NCI-H226 (cell line): ENCODE data around the gene NACC2.

Experiments used
- DNase-seq: peaks from one replicate; pipeline ENCODE4 v3.0.0-alpha.2; 2015

The NACC2 gene

DNA sequence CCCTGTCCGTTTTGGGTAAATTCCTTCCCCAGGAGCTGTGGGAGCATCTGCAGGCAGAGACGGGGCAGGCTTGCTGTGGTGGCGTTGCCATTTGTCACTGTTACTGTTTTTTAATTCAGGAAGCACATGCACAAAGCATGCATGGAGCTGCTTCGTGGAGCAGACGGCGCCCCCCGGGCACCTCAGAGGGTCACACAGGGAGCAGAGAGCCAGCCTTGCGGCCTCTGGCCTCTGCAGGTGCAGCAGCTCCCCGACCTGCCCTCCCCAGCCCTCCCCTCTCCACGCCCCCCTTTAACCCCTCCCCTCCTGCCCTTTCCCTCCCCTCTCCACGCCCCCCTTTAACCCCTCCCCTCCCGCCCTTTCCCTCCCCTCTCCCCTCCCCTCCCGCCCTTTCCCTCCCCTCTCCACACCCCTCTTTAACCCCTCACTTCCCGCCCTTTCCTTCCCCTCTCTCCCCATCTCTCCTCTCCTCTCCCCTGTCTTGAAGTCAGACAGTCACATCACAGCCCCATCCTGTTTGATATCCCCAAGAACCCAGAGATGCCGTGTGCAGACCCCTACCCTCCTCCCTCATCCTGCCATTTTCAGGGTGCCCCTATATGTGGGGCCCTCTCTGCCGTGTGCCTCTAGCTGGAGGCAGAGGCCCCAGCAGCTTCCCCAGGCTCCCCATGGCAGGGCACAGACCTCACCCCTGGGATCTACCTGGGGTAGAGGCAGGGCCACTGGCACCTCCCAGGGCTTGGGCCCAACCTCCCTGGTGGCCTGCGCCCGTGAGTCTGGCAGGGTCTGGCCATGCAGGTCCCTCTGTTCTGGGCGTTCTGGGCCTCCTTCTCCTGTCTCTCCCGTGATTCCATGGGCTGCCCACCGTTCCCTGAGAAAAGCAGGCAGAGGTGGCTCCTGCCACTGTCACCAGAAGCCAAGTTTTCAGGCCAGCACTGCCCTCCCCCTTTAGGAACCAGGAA, 104.3 kb downstream of the NACC2 start:
- DNase-seq, result no peak

DNA sequence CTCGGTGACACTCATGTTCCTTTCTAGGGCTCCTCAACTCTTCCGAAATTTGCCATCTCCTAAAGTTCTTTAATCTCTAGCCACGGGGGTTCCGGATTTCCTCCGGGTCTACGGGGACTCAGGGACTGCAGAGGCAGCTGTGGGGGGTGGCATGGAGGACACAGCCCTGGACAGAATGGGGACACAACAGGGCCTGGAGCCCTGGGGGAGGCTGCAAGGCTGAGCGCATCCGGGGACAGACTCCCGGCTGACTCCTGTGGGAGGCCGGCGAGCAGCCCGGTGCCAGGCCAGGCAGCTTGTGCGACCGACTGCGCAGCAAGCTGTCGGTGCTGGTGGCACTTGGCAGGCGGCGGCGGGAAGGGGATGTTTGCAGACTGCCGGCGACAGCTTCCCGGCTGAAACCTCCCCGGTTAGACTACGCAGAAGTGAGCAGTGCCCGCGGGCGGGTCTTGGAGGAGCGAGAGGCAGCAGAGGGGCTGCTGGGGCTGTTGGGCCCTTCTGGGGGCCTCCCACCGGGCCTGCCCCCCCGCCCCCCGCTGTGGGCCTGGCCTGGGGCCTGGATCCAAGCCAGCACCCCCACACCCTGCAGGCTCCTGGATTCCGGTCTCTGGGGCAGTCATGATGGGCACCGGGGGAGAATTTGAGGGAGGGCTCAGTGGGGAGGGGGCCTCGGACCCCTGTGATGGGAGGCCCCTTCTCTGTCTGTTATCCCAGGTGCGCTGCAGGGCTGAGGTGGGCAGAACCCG, 105.2 kb downstream of the NACC2 start:
- no peak for DNase-seq

DNA sequence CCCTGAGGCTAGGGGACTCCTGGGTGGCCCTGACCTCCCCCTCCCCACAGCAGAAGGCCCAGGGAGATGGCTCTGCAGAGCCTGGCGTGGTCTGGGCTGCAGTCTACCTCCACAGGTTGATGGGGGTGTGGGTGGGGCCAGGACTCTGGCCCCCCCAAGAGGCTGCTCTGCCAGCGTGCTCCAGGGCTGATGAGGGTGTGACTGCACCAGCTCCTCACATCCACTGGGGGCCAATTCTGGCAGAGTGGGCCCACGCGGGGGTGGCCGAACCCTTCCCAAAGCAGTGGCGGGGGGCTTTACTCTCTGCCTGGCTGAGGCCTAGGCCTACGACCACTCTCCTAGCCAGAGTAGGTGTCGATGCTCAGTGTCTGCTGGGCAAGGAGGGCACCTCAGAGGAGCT, 105.9 kb downstream of the NACC2 start:
- DNase-seq, result no peak

DNA sequence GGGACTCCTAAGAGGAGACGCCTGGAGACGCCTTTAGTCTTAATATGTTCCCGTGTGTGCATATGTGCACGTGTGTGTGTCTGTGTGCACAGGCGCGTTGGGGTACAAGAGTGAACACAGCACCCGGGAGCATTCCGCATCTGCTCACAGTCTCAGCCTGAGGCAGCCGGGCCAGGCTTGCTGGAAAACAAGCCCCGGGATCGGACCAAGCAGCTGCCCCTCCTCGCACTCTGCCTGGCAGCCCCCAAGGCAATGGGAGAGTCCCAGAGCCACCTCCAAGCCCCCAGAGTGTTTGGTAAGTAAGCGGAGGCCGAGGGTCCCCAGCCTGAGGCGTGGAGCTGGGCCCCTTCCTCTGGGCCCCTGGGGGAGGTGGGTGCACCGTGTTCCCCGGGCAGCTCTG, 106.6 kb downstream of the NACC2 start:
- DNase-seq, result no peak

DNA sequence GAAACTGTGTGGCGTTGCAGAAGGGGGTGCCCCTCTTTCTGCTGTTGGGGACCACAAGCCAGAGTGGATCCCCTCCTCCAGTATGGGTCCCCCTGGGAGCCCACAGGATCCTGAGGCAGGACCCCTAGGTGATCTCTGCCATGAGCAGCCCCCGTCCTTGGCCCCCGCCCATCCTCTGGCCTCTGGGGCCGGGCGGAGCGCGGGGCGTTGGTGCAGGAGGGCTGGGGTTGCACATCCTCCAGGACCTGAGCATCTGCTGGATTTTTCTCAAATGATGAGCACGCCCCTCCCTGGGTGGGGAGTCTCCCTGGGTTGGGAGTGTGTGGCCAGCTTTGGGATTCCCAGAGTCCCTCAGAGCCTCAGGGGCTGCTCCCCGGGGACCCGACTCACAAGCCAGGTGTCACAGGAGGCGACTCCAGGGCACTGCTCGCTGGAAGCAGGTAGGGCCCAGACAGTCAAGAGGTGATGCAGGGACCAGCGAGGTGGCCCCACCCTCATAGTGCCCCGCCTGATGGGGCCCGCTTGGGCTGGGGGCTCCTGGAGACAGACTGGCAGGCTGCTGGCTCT, 107.2 kb downstream of the NACC2 start:
- DNase-seq, result no peak

DNA sequence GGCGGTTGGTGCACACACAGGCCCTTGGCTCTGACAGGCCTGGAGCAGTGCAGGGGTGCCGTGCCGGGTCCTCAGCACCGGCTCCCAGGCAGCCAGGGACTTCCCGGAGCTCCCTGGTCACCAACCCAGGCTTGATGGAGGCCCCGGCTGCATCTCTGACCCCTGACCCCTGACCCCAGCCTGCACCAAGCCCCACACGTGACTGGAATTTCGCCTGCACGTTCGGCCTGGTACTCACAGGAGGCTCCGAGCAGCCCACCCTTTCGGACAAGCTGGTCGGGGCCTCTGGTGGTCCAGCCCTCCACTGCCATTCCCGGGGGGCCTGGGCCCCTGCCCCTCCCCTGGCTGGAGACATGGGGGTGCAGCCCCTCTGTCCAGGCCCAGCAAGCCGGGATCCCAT, 108.5 kb downstream of the NACC2 start:
- DNase-seq, result no peak

DNA sequence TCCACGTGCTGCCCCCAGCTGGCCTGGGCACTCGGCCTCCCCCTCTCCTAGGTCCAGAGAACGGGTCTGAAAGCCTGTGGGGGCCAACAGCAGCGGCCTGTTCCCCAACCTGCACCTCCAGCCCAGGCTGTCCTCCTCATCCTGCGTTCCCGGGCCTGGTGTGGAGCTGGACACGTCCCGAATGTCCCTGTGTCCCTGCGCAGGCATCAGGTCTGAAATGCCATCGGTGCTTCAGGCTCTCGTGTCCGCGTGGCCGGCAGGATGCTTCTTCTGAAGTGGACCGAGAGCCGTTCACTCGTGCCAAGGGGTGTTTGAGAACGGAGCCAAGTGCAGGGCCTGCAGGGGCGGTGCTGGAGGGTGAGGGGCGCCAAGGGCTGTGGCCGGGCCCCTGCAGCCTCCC, 109.2 kb downstream of the NACC2 start:
- no peak for DNase-seq

DNA sequence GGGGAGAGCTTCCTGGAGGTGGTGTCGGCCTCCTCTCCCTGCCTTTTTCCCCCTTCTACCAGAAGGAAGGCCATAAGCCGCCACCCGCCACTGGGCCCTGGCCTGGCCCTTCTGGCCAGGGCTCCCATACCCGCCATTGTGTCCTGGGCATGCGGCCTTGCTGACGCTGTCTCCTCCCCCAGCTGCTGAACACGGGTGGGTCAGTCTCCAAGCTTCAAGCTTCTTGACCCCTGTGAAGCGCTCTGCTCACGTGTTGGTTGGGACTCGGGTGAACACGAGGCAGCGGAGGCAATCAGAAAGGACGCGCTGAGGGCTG, 109.7 kb downstream of the NACC2 start:
- DNase-seq, result no peak

DNA sequence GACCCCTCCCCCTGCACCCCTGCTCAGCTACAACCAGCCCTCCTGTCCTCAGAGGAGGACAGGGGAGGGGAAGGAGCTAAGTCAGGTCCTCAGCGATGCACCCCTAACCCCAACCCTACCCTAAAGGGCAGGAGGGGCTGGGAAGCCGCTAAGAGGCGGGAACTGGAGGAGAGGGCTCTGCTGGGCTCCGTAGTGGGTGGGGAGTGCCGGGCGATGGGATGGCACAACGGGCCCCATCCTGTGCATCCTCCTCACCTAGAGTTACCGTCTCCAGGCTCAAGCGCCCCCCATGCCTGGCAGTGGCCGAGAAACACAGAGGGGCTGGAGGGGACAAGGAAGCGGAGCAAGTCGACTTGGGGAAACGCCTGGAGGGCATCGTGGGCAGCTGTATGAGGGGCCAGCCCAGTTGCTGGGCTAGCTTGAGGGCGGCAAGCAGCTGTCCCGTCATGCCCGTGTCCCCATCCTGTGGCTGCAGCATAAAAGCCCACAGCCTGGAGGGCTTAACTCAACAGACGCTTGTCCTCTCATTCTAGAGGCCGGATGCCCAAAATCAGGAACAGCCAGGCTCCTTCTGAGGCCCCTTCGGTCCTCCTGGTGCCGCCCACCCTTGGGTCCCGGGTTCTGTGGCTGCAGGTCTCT, 110.9 kb downstream of the NACC2 start:
- DNase-seq, result no peak

DNA sequence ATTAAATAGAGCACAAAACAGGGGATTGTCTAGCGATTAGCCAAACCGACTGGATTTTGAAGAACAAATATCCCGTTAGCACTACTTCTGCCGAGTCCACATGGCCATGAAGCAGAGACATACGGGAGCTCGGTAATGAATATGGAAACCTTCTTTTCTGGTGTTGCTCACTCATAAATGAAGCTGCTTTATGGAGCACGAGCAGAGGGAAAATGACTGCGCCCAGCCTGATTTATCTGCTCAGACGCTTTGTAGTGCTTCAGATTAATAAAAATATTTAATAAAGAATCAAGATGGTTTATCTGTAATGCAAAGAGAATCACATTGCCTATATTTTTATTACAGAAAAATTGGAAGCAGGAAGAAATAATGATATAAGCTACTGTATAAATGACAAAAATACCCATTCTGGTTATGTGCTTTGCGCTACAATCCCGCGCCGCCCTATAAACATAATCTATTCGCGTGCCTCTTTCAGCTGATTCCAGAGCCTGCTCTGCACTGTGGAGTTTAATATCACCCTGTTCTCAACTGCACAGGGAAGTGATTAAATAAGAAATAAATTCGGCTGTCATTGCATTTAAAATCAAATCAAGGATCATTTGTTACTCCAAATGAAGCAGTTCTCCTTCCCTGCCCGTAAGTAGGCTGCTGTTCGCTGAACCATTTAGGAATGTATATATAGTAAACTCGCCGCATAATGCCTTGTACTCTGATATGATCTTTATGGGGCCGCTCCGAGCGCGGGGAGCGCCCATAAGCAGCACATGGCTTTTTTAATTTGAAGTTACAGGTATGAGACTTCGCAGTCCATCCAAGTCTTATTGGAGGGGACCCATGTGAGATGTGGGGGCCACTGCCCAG, 111.6 kb downstream of the NACC2 start:
- DNase-seq, result no peak

DNA sequence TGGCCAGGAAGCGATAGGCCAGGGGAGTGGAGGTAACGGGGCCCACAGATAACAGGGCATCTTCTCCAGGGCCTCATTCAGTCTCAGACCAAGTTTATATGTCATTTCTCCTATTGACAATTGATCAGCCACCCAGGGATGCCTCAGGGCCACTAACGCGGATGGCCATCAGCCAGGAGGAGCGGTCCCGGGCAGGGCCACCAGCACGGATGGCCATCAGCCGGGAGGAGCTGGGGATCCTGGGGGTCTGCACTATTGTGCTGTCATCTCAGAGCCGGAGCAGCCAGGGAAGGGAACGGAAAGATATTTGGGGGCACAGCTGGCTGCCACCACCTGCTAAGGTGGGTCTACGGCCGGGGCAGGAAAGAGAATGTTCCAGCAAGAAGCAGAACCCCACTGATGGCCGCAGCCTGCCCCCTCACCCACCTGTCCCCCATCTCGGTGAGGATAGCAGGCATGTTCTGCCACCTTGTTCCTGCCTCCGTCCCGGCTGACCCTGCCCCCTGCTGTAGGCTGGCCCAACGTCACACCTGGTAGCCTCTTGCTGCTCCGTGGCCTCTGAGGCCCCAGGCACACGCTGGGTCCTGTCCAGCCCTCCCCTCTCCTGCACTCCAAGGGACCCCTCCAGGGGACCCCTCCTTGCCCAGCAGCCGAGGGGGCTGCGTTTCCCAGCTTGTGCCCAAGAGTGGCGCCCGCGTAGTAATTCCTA, 112.4 kb downstream of the NACC2 start:
- no peak for DNase-seq

DNA sequence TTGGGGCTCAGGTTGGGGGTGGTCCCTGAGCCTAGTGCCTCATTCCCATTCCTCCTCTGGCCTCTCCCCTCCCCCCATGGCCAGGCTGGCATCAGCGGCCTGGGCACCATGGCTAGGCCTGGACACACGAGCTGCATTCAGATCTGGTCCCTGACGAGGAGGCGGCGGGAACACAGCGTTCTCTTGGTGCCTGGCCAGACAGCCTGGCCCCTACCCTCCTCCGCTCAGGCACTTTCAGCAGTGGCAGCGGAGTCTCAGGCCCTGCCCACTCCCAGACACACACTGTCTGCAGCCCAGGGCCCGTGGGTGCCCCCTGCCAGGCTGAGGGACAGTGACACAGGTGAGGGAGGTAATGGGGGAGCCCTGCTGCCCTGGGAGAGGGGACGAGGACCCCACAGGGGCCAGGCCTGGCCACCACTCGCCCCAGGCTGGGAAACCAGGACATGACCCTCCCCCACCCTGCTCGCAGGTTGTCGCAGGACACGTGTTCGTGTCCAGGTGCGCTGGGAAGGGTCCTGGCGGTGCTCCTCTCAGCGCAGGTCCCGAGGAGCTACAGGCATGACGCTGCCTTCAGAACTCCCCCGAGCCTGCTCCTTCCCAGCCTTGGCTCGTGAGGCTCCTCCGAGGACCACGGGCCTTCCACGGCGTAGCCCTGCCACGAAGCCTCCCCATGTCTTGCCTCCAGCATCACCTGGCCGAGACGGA, 114.0 kb downstream of the NACC2 start:
- DNase-seq, result no peak

DNA sequence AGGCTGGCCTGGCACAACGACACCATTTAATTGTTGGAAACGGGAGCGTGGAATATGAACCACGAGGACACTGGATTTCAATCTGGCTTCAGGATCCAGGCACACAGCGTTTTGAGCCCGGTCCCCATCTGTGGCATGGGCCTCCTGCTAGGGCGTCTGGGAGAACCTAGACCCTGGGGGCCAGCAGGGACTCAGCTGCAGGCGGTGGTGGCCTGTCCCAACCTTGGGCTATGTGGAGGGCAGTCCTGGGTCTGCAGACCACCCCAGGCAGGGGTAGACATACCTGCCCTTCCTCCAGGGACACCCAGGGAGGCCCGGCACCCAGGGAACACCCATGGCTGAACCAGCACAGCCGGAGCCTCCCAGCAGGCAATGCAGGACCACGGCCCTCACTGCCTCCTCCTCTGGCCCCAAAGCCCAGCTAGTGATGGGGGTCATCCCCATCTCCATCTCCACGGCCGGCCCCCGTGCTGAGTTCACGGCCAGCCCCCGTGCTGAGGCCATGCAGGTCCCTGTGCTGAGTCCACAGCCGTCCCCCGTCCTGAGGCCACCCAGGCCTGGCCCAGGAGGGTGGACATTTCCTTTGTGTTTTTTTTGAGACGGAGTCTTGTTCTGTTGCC, 115.4 kb downstream of the NACC2 start:
- DNase-seq, result no peak

DNA sequence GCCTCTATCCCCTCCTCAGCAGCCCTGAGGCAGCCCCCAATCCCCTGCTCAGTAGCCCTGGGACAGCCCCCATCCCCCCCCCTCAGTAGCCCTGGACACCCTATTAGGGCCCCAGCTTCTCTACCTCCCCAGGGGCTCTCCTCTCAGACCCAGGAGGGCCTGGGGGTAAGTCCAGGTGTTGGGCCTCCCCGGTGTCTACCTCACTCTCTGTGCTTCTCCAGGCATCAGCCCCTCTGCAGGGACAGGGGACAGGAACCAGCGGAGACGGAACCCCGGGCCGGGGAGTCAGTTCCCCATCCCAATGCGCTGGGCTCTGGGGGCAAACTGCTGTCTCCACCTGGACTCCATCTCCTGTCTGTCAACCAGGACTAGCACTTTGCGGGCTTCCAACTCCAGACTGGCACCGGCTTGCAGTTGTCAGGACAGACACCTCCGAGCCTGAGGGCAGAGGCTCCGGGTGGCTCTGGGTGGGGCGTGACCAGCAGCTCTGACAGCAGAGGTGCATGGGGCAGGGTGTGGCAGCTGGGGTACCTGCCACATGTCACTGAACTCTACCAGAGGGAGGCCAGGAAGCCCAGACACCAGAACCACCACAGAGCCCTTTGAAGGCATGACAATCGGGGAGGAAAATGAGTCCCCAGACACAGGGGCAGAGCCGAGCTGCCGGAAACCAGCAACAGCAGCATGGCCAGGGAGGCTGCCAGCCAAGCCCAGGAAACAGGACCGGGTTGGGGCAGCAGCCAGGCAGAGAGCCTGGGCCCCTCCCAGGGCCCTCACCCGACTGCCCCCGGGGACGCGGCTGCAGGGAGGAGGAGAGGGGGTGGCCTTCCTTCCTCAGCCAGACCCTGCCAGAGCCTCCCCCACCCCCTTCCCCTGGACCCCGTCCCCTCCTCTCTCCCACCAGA, 116.2 kb downstream of the NACC2 start:
- DNase-seq, result no peak

DNA sequence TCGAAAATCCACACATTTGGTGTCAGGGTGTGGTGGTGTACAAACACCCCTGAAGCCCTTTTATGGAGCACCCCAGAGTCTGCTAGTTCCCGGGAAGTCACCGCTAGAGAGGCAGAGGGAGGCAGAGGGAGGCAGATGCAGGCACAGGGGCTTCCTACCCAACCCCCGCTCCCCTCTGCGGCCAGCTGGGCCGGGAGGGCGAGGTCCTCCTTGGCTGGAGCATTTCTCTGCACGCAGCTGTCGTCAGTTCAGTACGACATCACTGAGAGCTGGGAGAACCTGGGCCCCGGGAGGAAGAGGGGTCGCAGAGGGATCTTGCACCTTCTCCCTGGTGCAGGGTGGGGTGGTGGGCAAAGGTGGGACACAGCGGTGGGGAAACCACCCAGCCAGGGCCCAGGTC, 118.1 kb downstream of the NACC2 start:
- no peak for DNase-seq

DNA sequence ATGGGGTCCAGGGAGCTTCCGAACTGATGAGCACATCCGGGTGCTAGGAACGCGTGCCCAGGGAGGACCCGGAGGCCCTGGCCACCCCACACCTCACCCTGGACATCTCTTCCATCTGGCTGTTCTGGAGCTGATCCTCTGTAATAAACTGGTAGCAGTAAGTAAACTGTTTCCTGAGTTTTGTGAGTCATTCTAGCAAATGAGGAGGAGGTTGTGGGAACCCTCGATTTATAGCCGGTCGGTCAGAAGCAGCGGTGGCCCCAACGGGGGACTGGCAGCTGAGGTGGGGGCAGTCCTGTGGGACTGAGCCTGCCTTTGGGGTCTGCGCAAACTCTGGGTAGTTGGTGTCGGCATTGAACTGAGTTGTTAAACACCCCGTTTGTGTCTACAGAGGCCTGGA, 118.6 kb downstream of the NACC2 start:
- DNase-seq, result no peak

DNA sequence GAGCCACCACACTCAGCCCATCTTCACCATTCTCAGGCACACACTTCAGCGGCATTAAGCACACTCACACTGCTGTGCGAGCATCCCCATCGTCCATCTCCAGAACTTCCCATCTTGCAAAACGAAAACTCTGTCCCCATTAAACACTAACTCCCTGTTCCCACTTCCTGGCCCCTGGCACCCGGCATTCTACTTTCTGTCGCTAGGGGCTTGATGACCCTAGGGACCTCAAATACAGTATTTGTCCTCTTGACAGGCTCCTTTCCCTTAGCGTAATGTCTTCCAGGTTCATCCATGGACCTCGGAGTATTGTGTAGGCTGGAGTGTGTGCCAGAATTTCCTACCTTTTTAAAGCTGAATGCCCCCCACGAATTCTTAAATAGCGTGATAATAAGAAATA, 119.3 kb downstream of the NACC2 start:
- DNase-seq, result no peak

DNA sequence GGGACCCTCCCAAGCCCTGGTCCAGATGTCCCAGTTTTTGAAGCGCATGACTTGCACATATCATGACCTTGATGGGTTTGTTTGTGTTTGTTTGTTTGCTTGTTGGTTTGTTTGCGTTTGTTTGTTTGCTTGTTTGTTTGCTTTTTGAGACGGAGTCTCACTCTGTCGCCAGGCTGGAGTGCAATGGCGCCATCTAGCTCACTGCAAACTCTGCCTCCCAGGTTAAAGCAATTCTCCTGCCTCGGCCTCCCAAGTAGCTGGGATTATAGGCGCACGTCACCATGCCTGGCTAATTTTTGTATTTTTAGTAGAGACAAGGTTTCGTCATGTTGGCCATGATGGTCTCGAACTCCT, 120.9 kb downstream of the NACC2 start:
- DNase-seq, result no peak
